ENCODE results near the gene TAPT1.

TAPT1 gene

GRCh38 chr4:16131293-16131692 lies 95.0 kb downstream of the TAPT1 start:
- DNase-seq (ENCODE audit: low spot score): no peak

- DNase-seq (ENCODE audit: low spot score): no peak
These were observed 96.9 kb downstream of the TAPT1 start for GRCh38 chr4:16129336-16129735.

DNA sequence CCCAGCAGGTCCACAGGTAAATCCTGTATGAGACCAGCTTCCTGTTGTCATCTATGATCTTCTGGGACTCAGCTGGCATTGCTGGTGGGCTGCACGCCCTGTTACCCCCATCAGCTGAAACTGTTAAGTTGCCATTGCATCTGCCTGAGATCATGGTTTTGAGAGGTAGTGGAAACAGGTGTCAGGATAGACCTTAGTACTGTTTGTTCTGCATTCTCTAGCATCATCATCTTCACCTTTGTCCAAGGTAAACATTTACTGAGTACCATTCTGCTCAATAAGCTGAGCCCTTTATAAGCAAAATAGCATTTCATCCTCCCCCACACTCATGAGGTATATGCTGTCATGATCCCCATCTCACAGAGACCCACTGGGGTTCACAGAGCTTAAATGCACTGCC lies 99.6 kb downstream of the TAPT1 start:
- DNase-seq (ENCODE audit: low spot score): no peak

- no peak for DNase-seq (ENCODE audit: low spot score)
These were observed 100.5 kb downstream of the TAPT1 start for GRCh38 chr4:16125571-16126445.

DNA sequence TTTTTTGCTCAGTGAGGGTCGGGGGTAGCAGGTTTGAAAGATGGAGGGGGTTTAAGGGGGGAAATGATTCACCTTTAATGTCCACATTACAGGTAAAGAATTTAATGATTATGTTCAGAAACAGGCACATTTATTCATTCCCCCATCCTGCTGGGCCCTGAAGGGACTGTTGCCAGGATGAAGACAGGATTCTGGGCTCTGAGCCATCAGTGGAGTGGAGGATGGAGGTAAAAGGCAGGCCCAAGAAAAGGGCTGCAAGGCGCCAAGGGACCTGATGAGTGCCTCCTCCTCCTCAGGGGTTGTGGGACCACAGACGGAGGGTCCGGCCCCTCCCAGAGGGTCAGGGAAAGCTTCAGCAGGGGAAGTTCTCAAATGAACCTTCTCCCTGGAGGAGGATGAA lies 102.0 kb downstream of the TAPT1 start:
- no peak for DNase-seq (ENCODE audit: low spot score)

GRCh38 chr4:16123356-16124084 lies 102.8 kb downstream of the TAPT1 start:
- DNase-seq (ENCODE audit: low spot score): no peak

DNA sequence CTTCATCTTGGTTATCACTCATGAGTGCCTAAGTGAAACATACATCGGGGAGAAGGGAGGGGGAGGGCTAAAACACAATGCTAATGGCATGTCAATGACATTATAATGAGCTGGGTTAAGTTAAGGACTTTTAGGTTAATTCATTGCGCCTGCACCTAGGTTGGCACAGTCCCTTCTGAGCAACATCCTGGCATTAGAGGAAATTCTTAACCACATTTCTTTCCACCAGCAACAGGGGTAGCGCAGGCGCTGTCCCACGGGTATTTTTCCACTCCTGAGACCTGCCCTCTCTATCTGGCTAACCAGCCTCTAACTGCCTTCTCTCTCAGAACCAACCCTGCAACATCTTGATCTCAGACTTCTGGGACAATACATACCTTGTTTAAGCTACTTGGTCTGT lies 103.5 kb downstream of the TAPT1 start:
- peak; percentile 16 for DNase-seq (ENCODE audit: low spot score)

DNA sequence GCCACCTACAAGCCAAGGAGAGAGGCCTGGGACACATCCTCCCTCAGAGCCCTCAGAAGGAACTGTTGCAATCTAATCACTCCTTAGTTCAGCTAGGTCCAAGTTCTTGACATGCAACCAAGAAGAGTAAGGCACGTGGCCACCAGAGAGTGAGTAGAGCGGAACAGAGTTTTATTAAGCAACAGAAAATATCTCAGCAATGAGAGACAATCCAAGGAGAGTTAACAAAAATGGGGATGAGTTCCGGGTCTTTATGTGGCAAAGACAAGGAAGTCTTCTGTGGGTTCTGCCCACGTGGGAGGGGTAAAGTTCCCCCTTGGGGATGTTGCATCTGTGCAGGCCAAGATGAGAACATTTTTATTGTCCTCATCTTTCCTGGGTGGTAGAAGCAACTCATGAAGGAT lies 104.0 kb downstream of the TAPT1 start:
- DNase-seq (ENCODE audit: low spot score): no peak

- no peak for DNase-seq (ENCODE audit: low spot score)
These were observed 105.6 kb downstream of the TAPT1 start for GRCh38 chr4:16120720-16121119.

GRCh38 chr4:16119981-16120380 lies 106.3 kb downstream of the TAPT1 start:
- no peak for DNase-seq (ENCODE audit: low spot score)

DNA sequence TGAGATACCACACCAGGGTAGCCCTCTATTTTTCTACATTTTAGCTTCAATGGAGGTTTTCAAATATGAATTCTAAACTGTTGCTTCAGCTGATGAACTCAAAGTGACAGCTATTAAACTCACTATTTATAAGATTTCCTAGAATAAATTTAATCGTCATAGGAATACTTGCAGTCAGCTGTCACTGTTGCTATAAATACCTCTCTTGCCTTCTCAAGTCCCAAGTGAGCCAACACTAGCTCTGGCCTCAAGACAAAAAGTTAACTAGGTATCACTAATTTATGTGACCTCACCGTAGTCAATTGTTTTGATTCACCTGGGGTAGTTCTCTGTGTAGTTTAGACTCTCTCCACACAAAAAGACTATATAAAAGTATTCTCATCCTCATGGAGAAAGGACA lies 108.2 kb downstream of the TAPT1 start:
- DNase-seq (ENCODE audit: low spot score): no peak

DNA sequence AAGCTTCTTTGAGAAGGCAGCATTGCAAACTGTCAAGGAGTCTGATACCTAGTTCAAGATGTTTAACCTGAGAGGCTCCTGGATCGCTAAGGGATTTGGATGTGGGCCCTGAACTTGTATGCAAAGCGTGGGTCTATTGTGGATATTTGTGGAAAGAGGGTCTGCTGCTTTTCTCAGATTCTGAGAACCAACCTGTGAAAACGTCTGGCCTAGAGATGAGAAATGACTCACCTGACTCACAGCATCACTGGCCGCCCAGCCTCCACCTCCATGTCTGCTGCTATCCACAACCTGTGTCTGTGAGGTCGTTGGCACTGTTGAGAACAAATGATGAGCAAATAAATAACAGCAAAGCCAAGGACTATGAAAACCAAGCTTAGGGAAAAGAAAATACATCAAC lies 109.1 kb downstream of the TAPT1 start:
- DNase-seq (ENCODE audit: low spot score): no peak

DNA sequence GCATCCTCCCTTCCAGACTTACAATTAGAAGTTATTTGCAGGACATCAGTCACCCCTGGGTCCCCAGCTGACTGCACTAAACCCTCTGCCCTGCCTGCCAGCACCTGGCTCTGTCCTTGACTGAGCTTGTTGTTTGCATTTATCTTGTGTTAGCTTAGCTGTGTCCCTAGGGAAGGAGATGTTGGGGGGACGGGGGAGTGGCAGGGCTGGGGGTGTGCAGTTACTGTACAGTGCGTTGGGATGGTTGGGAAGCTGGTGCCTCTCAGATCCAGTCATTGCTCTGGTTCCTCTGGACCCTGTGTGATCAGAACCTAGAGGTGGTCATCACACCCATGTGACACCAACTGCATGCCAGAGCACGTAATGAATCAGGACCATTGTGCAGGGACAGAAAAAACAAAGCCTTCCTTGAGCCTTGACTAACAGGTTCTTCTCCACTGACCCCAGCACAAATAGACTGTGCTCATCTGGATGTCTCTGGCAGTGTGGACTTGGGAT lies 109.7 kb downstream of the TAPT1 start:
- DNase-seq (ENCODE audit: low spot score): no peak

- DNase-seq (ENCODE audit: low spot score): no peak
These were observed 110.3 kb downstream of the TAPT1 start for GRCh38 chr4:16116019-16116418.

DNA sequence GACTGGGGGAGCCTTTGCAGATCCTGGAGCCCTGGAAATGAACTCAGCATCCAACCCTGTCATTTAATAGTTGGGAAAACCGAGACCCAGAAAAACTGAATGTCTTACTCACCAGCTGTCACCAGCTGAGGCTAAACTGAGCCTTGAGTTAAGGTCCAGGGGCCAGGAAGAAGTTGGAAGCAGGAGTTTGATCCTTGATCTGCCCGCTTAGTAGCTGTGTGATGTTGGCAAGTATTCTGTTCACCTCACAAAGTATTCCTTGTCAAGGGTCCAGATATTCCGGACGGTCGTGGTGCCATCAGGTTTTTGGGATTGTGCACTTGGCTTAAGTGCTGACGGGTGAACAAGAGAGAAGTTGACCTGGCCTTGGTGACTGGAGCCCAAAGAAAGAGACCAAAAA lies 111.7 kb downstream of the TAPT1 start:
- DNase-seq (ENCODE audit: low spot score): no peak

- DNase-seq (ENCODE audit: low spot score): no peak
These were observed 112.5 kb downstream of the TAPT1 start for GRCh38 chr4:16113741-16114140.

GRCh38 chr4:16111533-16111932 lies 114.7 kb downstream of the TAPT1 start:
- DNase-seq (ENCODE audit: low spot score): no peak

DNA sequence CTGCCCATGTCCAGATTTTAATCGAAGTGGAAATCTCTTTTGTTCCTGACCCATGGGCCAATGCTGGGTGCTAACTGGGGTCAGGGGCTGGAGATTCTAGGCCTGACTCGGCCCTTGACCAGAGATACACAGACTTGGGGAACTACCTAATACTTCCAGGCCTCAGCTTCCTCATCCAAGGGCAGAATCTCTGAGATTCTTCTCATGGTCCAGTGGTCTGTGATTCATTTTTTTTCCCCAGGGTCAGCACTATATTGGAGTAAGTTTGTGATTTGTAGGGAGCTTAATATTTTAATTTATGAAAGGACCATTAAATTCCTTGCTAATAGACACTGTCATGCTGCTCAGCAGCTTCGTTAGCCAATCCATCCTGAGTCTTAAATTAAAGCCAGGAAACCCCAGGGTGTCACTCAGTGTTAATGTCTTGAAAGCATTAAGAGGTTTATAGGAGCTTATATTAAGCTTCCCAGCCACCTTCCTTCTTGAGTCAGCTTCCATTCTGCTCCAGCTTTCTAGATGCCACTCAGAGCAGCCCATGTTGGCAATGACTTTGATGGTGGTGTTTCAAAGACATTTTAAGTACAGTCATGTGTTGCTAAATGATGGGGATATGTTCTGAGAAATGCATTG lies 115.5 kb downstream of the TAPT1 start:
- DNase-seq (ENCODE audit: low spot score): no peak
